ENCODE measurements around the gene MICB. TPM values are rescaled to one million over a fixed set of nuclear protein-coding genes. Genes with fewer than 3 reads are reported as not detected.
"Not testable (repeated sequence)": the region's sequence is repeated elsewhere in the genome, so short reads cannot be mapped to it uniquely, and the experiment has no call there.

The MICB gene
- total RNA-seq = 0.75 TPM
- polyA plus RNA-seq (ENCODE audit: insufficient read depth in 1 of 8, insufficient read length in 8 of 8, low replicate concordance in 1 of 8) = 1 to 10 TPM in 4 of 8 donors, under 1 TPM in 4; 0.39 to 1.4 (median 1.0) TPM
- long read RNA-seq, donor 1 = 0 reads
- long read RNA-seq, donor 2 = 0 reads
- long read RNA-seq, donor 3 = 0 reads
- long read RNA-seq, donor 4 = 0 reads
- long read RNA-seq, donor 5 = 0 reads
- long read RNA-seq, donor 6 = 0 reads
- long read RNA-seq, donor 7 = 0 reads
- long read RNA-seq, donor 8 = 0 reads
- long read RNA-seq, donor 9 = 0 reads
- long read RNA-seq, donor 10 = 0 reads
- long read RNA-seq, donor 11 = 0 reads

- Histone ChIP-seq H3K36me3 (ENCODE audit: control insufficient read depth, insufficient read depth, low read length) (no peaks in the 10 kb centered on the region), H3K9me3 (replicated peaks; ENCODE audit: control insufficient read depth, low read depth, low read length) (no peaks in the 10 kb centered on the region), H3K27me3 (ENCODE audit: control insufficient read depth, insufficient read depth, low read length) (peaks cover 64% of the 10 kb centered on the region), H3K4me3 (ENCODE audit: low read length) (peak within 1 kb of the TSS; percentile 41), H3K4me1 (ENCODE audit: control insufficient read depth, insufficient read depth, low read length) (peaks cover 16% of the 10 kb centered on the region), H3K27ac (ENCODE audit: low read length) (no peak within 1 kb of the TSS)
- WGBS (ENCODE audit: insufficient coverage) = 1% methylated on average over 59 of the region's 64 CpGs
- peak; percentile 82 for DNase-seq
These were observed at the start of gene MICB for GRCh38 chr6:31497531-31498476. Gene MICB, plus strand, starts transcription at chr6:31498145. Its CDS starts 49 bp downstream, at chr6:31498194.

GRCh38 chr6:31450751-31451150 is 47.2 kb upstream of the MICB start:
- peaks cover 5% of the 10 kb centered on the region for H3K27me3 ChIP-seq (ENCODE audit: control insufficient read depth, insufficient read depth, low read length)
- no CpG with 5 or more reads among the region's 4 CpGs for WGBS (ENCODE audit: insufficient coverage)
- no peak overlapping the region for H3K4me3 ChIP-seq (ENCODE audit: low read length)
- no peaks in the 10 kb centered on the region for H3K4me1 ChIP-seq (ENCODE audit: control insufficient read depth, insufficient read depth, low read length)
- peaks cover 4% of the 10 kb centered on the region for H3K9me3 ChIP-seq (replicated peaks; ENCODE audit: control insufficient read depth, low read depth, low read length)
- H3K36me3 ChIP-seq (ENCODE audit: control insufficient read depth, insufficient read depth, low read length) = no peaks in the 10 kb centered on the region
- DNase-seq = no peak
- no peak overlapping the region for H3K27ac ChIP-seq (ENCODE audit: low read length)

DNA sequence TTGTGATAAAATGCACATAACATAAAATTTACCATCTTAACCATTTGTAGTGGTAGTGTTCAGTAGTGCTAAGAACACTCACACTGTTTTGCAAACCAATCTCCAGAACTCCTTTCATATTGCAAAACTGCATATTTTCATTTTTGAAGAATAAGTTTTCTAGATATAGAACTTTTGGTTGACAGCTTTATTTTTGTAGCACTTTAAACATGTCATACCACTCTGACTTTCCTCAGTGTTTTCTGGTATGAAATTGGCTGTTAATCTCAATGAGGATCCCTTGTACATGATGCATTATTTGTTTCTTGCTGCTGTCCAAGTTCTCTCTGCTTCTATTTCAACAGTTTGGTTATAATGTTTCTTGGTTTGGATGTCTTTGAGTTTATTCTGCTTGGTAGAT is 45.1 kb upstream of the MICB start:
- peaks cover 4% of the 10 kb centered on the region for H3K9me3 ChIP-seq (replicated peaks; ENCODE audit: control insufficient read depth, low read depth, low read length)
- no peak overlapping the region for H3K27ac ChIP-seq (ENCODE audit: low read length)
- H3K4me3 ChIP-seq (ENCODE audit: low read length) = no peak overlapping the region
- no peaks in the 10 kb centered on the region for H3K36me3 ChIP-seq (ENCODE audit: control insufficient read depth, insufficient read depth, low read length)
- H3K4me1 ChIP-seq (ENCODE audit: control insufficient read depth, insufficient read depth, low read length) = no peaks in the 10 kb centered on the region
- no peak for DNase-seq
- peaks cover 3% of the 10 kb centered on the region for H3K27me3 ChIP-seq (ENCODE audit: control insufficient read depth, insufficient read depth, low read length)

GRCh38 chr6:31453259-31453658 is 44.7 kb upstream of the MICB start:
- Histone ChIP-seq H3K9me3 (replicated peaks; ENCODE audit: control insufficient read depth, low read depth, low read length) (peaks cover 4% of the 10 kb centered on the region), H3K27me3 (ENCODE audit: control insufficient read depth, insufficient read depth, low read length) (peaks cover 3% of the 10 kb centered on the region), H3K36me3 (ENCODE audit: control insufficient read depth, insufficient read depth, low read length) (no peaks in the 10 kb centered on the region), H3K4me1 (ENCODE audit: control insufficient read depth, insufficient read depth, low read length) (no peaks in the 10 kb centered on the region), H3K4me3 (ENCODE audit: low read length) (no peak overlapping the region), H3K27ac (ENCODE audit: low read length) (no peak overlapping the region)
- no peak for DNase-seq
- 80% methylated on average over 1 of the region's 2 CpGs for WGBS (ENCODE audit: insufficient coverage)

DNA sequence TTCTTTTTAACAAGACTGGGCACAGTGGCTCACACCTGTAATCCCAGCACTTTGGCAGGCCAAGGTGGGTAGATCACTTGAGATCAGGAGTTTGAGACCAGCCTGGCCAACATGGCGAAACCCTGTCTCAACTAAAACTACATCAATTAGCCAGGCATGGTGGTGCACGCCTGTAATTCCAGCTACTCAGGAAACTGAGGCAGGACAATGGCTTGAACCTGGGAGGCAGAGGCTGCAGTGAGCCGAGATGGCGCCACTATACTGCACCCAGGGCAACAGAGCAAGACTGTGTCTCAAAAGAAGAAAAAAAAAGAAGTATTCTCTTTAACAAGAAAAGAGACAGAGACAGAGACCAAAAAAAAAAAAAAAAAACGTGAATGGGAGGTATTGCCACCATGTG is 38.1 kb upstream of the MICB start:
- H3K4me3 ChIP-seq (ENCODE audit: low read length); H3K36me3 ChIP-seq (ENCODE audit: control insufficient read depth, insufficient read depth, low read length); DNase-seq; H3K4me1 ChIP-seq (ENCODE audit: control insufficient read depth, insufficient read depth, low read length); H3K27ac ChIP-seq (ENCODE audit: low read length); H3K9me3 ChIP-seq (replicated peaks; ENCODE audit: control insufficient read depth, low read depth, low read length): not testable (repeated sequence)
- peaks cover 23% of the 10 kb centered on the region for H3K27me3 ChIP-seq (ENCODE audit: control insufficient read depth, insufficient read depth, low read length)
- WGBS (ENCODE audit: insufficient coverage) = no CpG with 5 or more reads among the region's 5 CpGs

- Histone ChIP-seq H3K4me3 (ENCODE audit: low read length) (no peak overlapping the region), H3K27me3 (ENCODE audit: control insufficient read depth, insufficient read depth, low read length) (peaks cover 23% of the 10 kb centered on the region), H3K4me1 (ENCODE audit: control insufficient read depth, insufficient read depth, low read length) (peaks cover 3% of the 10 kb centered on the region), H3K27ac (ENCODE audit: low read length) (no peak overlapping the region), H3K9me3 (replicated peaks; ENCODE audit: control insufficient read depth, low read depth, low read length) (no peaks in the 10 kb centered on the region), H3K36me3 (ENCODE audit: control insufficient read depth, insufficient read depth, low read length) (no peaks in the 10 kb centered on the region)
- no CpG with 5 or more reads among the region's 5 CpGs for WGBS (ENCODE audit: insufficient coverage)
- no peak for DNase-seq
These were observed 37.5 kb upstream of the MICB start for GRCh38 chr6:31460361-31461025.

DNA sequence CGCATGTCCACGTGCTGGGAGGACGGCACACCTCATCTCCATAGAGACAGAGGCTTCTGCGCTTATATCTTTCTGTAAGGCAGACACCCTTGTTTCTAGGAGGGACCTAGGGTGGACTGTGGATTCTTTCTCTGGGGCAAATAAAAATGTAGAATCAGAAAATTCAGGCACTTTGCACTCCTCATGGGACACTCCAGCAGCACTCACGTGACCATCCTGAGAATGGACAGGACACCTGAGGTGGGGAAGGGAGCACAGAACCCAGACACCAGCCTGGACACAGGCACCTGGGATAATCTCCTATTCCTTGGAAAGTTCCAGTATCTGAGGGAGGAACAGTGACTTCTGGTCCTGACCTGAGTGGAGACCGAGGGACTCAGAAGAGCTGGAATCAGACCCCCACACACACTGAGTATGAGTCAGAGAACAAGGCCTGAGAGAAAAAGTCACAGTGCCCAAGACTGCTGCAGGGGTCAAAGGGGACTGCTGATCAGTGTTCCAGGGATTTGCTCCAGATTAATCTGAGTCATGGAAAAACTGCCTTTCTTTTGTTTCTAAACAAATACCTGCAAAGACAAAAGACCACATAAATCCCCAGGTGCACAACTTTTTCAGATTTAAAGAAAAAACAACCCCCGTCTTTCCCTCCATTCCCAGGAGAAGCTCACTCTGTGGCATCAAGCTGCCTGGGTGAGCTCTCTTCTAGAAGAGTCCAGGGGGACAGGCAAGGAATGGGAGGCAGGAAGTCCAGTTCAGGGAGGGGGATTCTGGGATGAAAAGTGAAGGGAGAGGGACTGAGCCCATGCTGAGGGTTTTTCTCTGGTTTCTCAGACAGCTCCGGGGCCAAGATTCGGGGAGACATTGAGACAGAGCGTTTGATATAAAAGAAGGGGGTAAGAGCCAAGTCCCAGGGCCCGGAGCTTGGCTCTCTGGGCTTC is 35.6 kb upstream of the MICB start:
- peaks cover 23% of the 10 kb centered on the region for H3K27me3 ChIP-seq (ENCODE audit: control insufficient read depth, insufficient read depth, low read length)
- H3K27ac ChIP-seq (ENCODE audit: low read length) = peak overlapping the region; percentile 38
- peak overlapping the region; percentile 42 for H3K4me3 ChIP-seq (ENCODE audit: low read length)
- H3K9me3 ChIP-seq (replicated peaks; ENCODE audit: control insufficient read depth, low read depth, low read length) = no peaks in the 10 kb centered on the region
- no peak for DNase-seq
- 60% methylated on average over 1 of the region's 11 CpGs for WGBS (ENCODE audit: insufficient coverage)
- no peaks in the 10 kb centered on the region for H3K36me3 ChIP-seq (ENCODE audit: control insufficient read depth, insufficient read depth, low read length)
- H3K4me1 ChIP-seq (ENCODE audit: control insufficient read depth, insufficient read depth, low read length) = peaks cover 3% of the 10 kb centered on the region

DNA sequence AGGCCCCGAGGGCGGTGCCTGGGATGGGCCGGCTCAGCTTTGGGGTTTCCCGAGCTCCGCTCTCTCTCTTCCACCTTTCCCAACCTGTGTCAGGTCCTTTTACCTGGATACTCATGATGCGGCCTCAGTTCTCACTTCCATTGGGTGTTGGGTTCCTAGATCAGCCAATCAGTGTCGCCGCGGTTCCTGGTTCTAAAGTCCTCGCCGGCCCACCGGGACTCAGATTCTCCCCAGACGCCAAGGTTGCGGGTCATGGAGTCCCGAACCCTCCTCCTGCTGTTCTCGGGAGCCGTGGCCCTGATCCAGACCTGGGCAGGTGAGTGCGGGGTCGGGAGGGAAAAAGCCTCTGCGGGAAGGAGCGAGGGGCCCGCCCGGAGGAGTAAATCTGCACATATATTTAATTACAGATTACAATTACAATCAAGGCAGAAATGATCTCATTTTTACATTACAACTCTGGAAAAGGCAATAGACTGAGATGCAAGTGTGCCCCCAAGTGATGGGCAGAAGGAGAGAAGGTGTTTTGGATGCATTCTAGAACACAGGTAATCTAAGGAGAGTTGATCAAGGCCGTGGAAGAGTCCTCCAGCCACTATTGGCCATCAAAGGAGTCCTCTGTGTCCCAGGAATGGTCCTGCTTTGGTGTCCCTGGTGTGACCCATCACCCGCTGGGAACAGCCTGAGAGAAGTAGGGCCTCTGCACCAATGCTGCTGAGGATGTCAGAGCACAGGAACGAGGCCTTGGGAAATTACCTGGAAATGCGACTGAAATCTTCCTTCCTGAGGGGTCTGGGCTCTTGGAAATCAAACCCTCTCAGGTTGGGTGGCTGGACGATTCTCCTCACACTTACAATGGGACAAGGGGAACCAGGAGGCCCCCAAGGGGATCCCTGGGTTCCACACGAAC is 34.7 kb upstream of the MICB start:
- Histone ChIP-seq H3K4me1 (ENCODE audit: control insufficient read depth, insufficient read depth, low read length) (peaks cover 5% of the 10 kb centered on the region), H3K27me3 (ENCODE audit: control insufficient read depth, insufficient read depth, low read length) (peaks cover 23% of the 10 kb centered on the region), H3K9me3 (replicated peaks; ENCODE audit: control insufficient read depth, low read depth, low read length) (no peaks in the 10 kb centered on the region), H3K27ac (ENCODE audit: low read length) (no peak overlapping the region), H3K4me3 (ENCODE audit: low read length) (peak overlapping the region; percentile 42), H3K36me3 (ENCODE audit: control insufficient read depth, insufficient read depth, low read length) (no peaks in the 10 kb centered on the region)
- 30% methylated on average over 9 of the region's 29 CpGs for WGBS (ENCODE audit: insufficient coverage)
- peak; percentile 67 for DNase-seq

Data from muscle of leg (tissue), 16 donors.